HG02870 (cell line): Measurements from ENCODE around the gene KCNIP4.

ENCODE experiments used
- ATAC-seq: cut with Tn5 transposase; IDR thresholded peaks from one replicate; pipeline ENCODE4 v1.9.1; 2021; ENCODE audit warnings: mild to moderate bottlenecking, moderate library complexity; ENCODE audit not compliant: unreplicated experiment

Gene KCNIP4

GRCh38 chr4:20696815-20697214 lies 1251.8 kb downstream of the KCNIP4 start:
- ATAC-seq, result no peak

- no peak for ATAC-seq
These were observed 1260.7 kb downstream of the KCNIP4 start for GRCh38 chr4:20687864-20688263.

- no peak for ATAC-seq
These were observed 1263.5 kb downstream of the KCNIP4 start for GRCh38 chr4:20684852-20685763.

GRCh38 chr4:20683766-20684165 lies 1264.8 kb downstream of the KCNIP4 start:
- ATAC-seq, result no peak

GRCh38 chr4:20682853-20683252 lies 1265.7 kb downstream of the KCNIP4 start:
- ATAC-seq, result no peak

GRCh38 chr4:20681271-20681670 lies 1267.3 kb downstream of the KCNIP4 start:
- ATAC-seq, result no peak

- ATAC-seq, result no peak
These were observed 1267.8 kb downstream of the KCNIP4 start for GRCh38 chr4:20680736-20681135.

- ATAC-seq, result no peak
These were observed 1268.6 kb downstream of the KCNIP4 start for GRCh38 chr4:20679951-20680350.
